ENCODE data around the gene NNT.
A peak's percentile ranks its signal among the peaks of the same experiment; 100 is the strongest.
"Not testable (repeated sequence)": the region's sequence is repeated elsewhere in the genome, so short reads cannot be mapped to it uniquely, and the experiment has no call there.

Gene NNT

DNA sequence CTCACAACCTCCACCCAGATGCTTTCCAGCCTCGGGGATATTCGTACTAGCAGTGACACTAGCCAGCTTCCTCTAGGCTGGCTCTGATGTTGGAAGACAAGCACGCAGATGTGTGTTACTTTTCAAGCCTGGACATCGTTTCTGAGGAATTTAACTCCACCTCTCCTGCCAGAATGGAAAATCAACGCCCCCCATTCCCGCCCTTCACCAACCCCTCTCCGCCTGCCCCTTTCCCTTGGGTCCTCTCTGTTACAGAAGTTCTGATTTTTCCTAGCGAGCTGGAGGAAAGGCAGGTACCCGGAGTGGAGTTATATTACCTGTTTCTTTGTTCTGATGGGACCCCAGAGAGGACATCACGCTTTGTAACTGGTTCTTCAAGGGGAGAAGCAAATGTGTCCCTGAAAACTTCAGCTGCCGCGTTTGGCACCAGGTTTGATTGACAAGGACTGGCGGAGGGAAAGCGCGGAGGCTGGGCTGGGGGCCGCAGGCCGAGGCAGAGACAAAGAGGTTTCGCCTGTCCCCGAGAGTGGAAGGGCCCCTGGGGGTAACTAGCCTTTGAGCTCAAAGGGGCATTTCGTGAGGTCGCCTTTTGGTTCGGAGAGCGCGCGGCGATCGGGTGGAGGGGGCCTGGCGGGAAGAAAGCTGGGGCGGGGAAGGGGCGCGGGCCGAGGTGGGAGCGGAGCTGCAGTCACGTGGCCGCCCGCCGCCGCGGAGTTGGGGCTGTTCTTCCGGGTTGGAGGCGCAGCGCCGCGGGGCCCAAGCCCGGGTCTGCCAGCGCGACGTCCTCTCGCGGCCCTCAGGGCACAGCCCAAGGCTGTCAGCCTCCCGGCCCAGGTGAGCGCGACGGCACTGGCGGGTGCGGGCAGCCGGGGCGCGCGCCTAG is at the start of gene NNT:
Gene NNT (plus strand): TSS at position 720 of the 883 bp plus-strand sequence. CDS start 6,016 bp downstream, outside the sequence.
- DNase-seq (ENCODE audit: low read depth): peak; percentile 49

DNA sequence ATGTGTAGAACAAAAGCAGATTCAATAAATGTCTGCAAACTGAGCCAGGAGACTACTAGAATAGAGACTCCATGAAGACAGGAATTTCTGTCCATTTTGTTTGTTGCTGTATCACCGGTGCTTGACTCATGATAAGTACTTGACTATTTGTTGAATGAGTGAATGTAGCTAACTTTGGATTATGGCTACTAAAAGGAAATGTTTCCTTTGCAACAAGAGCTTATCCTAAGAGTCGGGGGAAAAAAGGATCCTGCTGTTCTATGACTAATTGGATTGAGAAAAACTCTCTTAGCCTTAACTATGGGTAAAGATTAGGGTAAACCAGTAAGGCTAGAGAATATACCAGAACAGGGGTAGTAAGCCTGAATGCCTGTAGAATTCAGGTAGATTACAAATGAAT is 49.6 kb upstream of the NNT start:
- DNase-seq (ENCODE audit: low read depth): no peak

DNA sequence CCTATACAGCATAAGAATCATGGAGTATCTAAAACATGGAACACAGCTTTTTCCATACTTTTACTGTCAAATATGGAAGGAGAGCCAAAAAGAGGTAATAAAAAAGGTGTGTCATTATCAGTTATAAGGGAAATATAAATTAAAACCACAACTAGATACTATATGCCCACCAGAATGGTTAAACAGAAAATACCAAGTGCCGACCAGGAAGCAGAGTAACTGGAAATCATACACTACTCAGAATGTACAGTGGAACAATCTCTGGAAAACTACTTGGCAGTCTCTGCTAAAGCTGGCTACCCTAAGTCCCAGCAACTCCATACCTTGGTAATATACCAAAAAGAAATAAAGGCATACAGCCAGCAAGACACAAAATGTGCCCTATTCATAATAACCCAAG is 48.5 kb upstream of the NNT start:
- DNase-seq (ENCODE audit: low read depth): no peak

DNA sequence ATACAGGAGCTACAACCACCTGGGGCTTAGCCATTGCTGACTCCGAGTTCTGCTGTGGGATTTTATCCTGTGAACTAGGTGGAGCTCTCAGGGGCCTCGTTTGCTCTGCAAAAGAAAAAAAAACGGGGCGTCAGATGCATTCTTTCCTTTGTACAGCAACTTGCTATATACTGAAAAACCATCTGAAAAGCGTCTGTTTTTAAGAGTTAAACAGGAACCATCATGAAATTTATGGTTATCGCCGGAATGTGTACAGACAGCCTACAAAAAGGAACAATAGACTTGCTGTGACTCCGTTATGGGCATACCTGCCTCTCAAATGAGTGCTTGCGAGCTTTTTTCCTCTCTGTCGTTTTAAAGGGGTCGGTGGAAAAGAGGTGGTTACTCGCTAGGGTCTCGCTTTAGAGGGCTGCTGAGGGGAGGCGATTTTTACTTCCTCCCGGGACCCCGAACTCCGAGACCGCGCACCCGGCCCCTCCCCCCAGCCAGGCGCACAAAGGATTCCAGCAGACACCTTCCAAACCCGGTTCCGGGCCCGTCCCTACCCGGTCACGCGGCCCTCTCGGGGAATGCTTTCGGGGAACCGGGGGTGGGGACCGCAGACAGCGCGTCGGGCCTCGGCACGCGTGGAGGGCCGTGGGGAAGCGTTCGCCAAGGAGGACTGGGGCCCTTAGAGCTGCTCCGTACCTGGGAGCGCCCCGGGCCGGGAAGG is 46.9 kb upstream of the NNT start:
- DNase-seq (ENCODE audit: low read depth): peak; percentile 19

DNA sequence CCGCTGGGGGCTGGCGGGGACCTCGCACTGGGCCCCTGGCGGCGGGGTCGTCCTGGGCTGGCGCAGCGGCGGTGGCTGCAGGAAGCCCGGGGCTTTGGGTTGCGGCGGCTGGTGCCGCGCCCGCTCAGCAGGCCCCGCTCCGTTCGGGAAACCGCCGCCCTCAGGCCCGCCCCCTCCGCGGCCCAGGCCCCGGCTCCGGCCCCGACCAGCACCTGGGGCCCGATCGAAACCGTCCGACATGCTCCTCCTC is 46.4 kb upstream of the NNT start:
- not testable (repeated sequence) for DNase-seq (ENCODE audit: low read depth)

DNA sequence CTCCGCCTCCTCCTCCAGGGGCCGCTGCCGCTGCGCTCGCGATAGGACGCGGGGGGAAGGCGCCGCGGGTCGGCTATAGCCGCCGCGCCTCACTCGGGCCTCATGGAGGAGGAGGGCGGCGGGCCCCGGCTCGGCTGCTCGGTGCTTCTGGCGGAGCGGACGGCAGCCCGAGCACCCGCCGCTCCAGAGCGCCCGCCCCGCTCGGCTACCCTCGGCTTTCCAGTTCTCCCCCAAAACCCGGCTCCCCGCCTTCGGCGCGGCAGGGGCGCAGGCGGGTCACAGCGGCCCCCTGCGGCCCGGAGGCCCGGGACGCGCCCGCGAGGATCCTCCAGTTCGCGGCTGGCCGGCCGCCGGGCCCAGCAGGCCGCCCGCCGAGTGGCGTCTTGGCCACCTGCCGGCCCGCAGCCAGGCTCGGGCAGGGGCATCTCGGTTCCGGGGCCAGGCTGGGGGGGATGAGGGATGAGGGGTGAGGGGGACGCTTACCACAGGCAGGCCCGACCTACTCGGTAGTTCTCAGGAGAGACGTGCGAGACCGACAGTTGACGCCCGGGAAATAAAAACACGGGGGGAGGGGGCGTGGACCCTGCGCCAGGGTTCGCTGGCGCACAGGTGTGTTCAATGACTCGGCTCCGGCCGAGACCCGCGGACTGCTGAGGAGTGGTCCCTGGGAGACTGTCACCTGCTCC is 46.0 kb upstream of the NNT start, which contains the start of gene PAIP1:
Gene PAIP1 (minus strand): TSS at position 221 of the 686 bp plus-strand sequence. CDS start 231 bp downstream, outside the sequence.
- DNase-seq (ENCODE audit: low read depth): peak; percentile 90

DNA sequence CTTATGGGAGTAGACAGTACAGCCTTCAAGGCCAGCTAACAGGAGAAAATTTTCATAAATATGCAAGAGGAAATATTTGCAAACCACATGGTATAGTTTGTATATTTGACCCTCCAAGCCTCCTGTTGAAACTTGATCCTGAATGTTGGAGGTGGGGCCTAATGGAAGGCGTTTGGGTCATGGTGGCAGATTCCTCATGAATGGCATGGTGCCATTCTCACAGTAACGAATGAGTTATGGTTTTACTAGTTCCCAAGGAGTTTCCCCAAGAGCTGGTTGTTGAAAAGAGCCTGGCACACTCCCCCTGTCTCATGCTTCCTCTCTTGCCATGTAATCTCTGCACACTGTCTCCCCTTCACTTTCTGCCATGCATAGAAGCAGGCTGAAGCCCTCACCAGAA is 42.9 kb upstream of the NNT start:
- peak; percentile 66 for DNase-seq (ENCODE audit: low read depth)

DNA sequence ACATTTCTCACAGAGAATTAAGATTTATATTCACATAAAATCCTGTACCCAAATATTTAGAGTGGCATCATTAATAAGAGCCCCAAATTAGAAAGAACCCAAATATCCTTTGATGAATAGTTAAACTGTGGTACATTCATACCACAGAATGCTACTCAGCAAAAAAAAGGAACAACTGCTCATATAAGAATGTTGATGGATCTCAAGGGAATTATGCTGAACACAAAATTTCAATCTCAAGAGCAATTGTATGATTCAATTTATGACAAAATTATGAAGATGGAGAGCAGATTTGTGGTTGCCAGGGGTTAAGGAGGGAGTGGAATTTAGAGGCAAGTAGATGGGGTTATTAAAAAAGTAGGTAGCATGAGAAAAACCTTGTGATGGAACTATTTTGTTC is 41.6 kb upstream of the NNT start:
- no peak for DNase-seq (ENCODE audit: low read depth)

DNA sequence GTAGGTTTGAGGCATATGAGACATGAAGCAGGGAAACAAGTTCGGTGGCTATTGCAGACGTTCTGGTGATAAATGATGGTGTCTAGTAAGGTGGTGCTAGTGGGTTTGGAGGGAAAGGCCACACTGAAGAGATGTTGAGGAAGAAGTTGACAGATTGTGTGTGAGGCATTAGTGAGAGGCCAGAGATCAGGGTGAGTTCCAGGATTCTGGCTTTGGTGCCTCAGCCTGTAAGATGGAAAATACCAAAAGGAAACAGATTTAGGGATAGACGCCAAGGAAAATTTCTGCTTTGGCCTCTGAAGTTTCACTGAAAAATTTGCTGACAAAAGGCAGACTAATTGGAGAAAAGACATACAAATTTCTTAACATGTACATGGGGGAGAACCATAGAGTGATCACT is 39.7 kb upstream of the NNT start:
- peak; percentile 16 for DNase-seq (ENCODE audit: low read depth)

DNA sequence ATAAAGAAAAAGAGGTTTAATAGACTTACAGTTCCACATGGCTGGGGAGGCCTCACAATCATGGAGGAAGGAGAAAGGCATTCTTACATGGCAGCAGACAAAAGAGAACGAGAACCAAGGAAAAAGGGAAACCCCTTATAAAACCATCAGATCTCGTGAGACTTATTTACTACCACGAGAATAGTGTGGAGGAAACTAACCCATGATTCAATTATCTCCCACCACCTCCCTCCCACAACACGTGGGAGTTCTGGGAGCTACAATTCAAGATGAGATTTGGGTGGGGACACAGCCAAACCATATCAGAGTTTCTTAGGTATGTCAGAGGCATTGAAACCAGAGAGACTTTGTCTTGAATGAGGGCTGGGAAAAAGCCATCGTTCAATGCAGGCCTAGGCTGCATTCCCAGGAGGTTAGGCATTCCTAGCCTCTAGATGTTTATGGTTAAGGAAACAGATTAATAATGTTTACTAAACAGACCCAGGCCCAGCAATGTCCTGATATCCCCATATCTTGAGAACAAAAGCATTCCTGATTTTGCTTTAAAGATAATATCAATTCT is 38.6 kb upstream of the NNT start:
- no peak for DNase-seq (ENCODE audit: low read depth)

DNA sequence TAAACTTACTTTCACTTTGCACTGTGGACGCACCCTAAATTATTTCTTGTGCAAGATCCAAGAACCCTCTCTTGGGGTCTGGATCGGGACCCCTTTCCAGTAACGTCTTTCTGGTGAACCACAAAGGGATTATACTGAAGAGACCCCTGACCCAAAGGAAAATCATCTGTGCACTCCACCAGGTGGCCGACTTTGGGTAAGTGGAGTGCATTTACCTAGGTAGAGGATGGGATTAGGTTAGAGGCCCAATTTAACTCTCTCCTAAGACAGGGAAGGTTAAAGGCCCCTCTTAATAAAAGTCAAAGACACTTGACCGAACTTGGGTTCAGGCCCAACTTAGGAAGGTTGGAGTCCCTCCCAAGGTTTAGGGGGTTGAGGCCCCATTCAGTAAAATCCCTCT is 37.9 kb upstream of the NNT start:
- DNase-seq (ENCODE audit: low read depth): no peak

DNA sequence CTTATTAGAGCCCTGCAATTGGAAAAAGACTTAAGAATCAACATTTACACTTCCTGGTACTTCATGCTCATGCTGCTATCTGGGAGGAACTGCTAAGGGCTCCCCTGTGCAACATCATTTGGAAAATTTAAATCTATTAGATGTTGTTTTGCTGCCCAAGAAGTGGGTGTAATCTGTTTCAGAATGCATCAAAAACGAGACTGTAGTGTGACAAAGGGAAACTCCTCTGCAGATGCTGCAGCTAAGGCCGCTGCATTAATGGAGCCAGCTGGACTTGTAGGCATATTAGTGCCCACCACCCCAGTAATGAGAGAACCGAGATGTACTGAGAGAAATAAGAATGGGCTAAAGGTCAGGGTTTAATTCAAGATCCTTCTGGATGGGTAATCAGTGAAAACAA is 35.0 kb upstream of the NNT start:
- no peak for DNase-seq (ENCODE audit: low read depth)

DNA sequence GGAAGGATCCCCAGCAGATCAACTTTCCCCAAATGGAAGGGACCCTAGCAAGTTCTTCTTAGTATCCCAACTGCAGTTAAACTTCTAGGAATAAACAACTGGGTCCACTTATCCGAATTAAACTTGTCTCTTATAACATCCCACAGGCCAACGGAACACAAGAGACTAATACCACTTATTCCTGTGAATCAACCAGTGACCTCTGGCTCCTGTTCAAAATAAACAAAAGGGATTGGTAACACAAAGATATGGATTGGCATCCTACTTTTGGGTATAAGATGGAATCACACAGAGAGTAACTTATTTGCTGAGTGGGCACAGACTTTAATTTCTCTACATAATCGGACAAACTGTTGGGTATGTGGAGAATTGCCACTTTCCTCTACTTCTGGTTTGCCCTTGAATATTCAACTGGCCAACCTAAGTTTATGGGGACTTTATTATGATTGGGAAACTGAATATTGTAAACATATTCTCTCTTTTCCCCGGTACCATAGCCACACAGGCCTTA is 33.7 kb upstream of the NNT start:
- no peak for DNase-seq (ENCODE audit: low read depth)

DNA sequence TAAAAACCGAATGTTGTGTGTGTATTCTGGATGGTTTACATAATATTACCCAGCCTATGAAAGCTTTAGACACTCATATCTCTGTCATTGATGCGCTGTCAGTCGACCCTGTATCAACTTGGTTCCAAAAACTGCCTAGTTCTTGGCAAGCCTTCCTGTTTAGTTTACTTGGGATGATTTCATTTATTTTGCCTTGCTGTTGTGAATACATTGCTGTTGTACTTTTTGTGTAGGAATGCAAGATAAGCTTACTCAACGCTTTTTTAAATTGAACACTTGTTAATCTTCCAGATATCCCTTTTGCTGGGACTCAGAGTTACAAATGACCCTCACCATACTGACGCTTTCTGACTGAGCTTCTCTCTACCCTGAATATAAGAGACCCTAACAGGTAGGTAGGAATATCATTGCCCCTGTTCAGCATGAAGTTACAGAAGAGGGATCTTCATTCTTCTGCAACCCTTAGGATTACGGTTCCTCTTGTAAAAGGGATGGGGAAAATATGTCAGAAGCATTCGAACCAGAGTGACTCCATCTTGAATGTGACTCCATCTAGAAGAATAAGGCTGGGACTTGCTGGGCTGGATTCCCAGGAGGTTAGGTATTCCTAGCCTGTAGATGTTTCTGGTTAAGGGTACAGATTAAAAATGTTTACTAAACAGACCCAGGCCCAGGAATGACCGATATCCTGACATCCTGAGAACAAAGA is 32.4 kb upstream of the NNT start:
- DNase-seq (ENCODE audit: low read depth): no peak

DNA sequence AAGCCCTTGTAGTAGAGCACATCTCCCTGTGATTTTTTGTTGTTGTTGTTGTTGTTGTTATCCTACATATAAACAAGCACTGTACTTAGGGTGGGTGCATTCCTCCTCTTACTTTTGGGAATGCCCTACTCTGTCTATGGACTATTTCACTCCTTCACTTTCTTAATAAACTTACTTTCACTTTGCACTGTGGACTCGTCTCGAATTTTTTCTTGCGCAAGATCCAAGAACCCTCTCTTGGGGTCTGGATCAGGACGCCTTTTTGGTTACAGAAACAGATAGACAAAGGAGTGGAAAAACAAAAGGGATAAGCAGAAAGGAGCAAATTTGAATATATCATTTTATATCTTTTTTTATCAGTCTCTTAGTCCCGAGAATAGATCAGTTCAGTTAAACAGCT is 31.7 kb upstream of the NNT start:
- DNase-seq (ENCODE audit: low read depth): peak; percentile 15

DNA sequence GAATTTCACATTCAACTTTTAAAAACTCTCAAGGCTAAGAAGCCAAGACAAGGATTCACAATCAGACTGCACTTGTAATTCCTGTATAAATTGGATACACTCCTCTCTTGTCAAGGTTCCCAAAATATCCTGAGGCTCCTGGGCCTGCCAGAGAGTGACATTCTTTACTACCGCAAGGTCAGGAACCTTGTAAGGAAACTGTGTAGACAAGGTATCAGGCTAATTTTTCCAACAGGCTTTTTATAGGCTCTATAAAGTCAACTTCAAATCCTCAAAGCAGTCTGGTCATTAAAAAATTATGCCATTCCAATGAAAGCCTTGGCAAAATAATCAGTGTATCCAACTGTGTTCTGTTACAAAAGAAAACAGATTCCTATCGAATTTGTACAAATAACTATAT is 30.6 kb upstream of the NNT start:
- DNase-seq (ENCODE audit: low read depth): no peak

DNA sequence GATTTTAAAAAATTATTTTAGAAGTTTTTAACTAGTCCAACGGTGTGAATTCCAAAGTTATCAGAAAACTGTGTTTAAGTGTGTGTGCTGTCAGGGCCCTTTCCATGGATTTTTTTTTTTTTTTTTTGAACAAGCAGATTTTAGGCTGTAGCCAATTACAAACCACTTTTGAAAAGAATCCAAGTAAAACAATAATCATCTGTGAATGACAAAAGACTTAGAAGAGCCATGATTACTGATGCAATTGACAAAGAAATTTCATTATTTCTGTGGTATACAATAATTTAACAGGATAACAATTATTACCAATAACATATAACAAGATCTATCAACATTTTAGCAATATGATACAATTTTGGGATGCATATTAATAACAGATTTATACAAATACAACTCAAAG is 29.9 kb upstream of the NNT start:
- peak; percentile 51 for DNase-seq (ENCODE audit: low read depth)

DNA sequence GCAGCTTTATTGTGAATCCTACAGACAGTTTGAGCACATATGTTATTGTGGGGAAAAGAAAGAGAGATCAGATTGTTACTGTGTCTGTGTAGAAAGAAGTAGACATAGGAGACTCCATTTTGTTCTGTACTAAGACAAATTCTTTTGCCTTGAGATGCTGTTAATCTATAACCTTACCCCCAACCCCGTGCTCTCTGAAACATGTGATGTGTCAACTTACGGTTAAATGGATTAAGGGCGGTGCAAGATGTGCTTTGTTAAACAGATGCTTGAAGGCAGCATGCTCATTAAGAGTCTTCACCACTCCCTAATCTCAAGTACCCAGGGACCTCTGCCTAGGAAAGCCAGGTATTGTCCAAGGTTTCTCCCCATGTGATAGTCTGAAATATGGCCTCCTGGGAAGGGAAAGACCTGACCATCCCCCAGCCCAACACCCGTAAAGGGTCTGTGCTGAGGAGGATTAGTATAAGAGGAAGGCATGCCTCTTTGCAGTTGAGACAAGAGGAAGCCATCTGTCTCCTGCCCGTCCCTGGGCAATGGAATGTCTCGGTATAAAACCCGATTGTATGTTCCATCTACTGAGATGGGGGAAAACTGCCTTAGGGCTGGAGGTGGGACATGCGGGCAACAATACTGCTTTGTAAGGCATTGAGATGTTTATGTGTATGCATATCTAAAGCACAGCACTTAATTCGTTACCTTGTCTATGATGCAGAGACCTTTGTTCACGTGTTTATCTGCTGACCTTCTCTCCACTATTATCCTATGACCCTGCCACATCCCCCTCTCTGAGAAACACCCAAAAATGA is 22.4 kb upstream of the NNT start:
- not testable (repeated sequence) for DNase-seq (ENCODE audit: low read depth)

DNA sequence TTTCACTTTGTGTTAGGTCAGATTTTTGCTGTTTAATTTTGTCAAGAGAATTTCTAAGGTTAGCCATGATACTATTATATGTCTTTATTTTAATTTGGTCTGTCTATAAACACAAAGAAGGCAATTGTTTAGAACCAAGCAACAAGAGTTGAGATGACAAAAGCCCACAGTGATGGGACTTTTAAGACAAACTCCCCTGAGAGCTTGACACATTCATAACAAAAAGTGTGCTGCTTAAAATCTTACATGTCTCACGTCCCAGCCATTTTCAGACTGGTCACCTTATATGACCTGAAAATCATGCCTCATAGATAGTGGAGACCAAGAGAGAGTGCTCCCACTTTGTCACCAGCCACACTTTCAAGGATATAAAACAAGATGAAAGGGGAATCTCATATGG is 21.6 kb upstream of the NNT start:
- DNase-seq (ENCODE audit: low read depth): no peak

DNA sequence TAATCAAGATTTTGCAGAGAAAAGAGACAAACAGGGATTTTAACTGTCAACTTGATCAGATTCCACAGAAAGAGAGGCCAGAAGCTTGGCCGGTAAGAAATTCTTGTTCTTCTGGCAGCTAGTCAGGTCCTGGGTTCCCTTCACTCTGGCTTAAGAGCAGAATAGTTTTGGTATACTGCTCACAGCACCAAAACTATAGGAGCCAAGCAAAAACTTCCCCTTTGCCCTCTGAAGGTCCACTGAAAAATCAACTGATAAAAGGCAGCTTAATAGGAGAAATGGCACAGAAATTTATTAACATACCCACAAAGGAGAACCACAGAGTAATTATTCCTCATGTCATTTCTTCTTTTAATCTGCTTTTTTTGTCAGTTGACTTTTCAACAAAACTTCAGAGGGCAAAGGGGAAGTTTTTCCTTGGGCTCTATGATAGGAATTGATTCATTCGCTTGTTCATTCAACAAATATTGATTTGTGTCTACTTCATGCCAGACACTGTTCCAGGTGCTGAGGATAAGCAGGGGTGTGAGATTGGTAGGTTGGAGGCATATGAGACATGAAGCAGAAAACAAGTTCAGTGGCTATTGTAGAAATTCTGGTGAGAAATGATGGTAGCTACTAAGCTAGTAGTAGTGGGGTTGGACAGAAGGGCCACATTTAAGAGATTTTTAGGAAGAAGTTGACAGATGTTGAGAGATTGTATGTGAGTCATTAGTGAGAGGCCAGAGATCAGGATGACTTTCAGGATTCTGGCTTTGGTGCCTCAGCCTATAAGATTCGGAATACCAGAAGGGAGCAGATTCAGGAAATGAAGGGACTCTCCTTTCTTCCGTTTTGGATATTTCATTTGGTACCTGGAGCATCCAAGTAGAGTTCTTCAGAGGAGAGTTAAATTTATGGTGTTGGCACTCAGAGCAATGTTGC is 20.6 kb upstream of the NNT start:
- no peak for DNase-seq (ENCODE audit: low read depth)
